HCT116 (cell line): Measurements from ENCODE around the gene HHATL. TPM values are rescaled to one million over a fixed set of nuclear protein-coding genes. Genes with fewer than 3 reads are reported as not detected.

Experiments
- ATAC-seq: fragments of 200-7000 bp; cut with Tn5 transposase; 2 replicates; pipeline ENCODE4 v1.9.1; 2020; ENCODE audit warnings: mild to moderate bottlenecking, moderate library complexity
- BruUV-seq: library from RNA; stranded (reverse); fragments of 400-500 nt; replicated peaks from 2 replicates; lab custom pipeline; 2021; lab: Mats Ljungman, UMichigan
- CTCF ChIA-PET: fragments of 300-600 bp; sonication (Branson Sonifier 250); formaldehyde crosslinking; loops from one replicate; lab custom pipeline; 2021; ENCODE audit warnings: antibody characterized with exemption; lab: Charles Lee
- POLR2A ChIA-PET: fragments of 300-600, 350-600 bp; sonication (Branson Sonifier 250); formaldehyde crosslinking; loops from one replicate; lab custom pipeline; 2021; ENCODE audit warnings: antibody characterized with exemption; lab: Charles Lee
- RAD21 ChIA-PET, 2 experiments: fragments of 300-600 bp; sonication (Branson Sonifier 250); formaldehyde crosslinking; loops; one replicate each; lab custom pipeline; 2023; ENCODE audit warnings: low total read pairs in 2 of 2; ENCODE audit not compliant: uncharacterized antibody in 2 of 2, unreplicated experiment in 2 of 2, low non-redundant PET in 1 of 2; lab: Charles Lee
- DNase-seq: peaks from one replicate; pipeline ENCODE4 v3.0.0-alpha.2; 2010; ENCODE audit warnings: low read depth, low spot score
- H2AFZ ChIP-seq: fragments of 200-600 bp; shearing (Covaris generic), sonication (generic); 2 replicates; pipeline ENCODE4 v1.6.1; 2017; ENCODE audit warnings: low read depth, mixed run types, mixed read lengths, antibody characterized with exemption, low read length; ENCODE audit not compliant: poor library complexity, severe bottlenecking
- H3K27ac ChIP-seq: 2 replicates; pipeline ENCODE4 v1.5.1; 2012; ENCODE audit warnings: low read depth, low read length
- H3K27me3 ChIP-seq: fragments of 200-600 bp; sonication (generic); 2 replicates; pipeline ENCODE4 v1.6.1; 2016; ENCODE audit warnings: mixed run types, low read length, mixed read lengths; ENCODE audit not compliant: insufficient read depth
- H3K36me3 ChIP-seq, 2 experiments: fragments of 200-500 bp in 1 of 2; fragments of 200-600 bp in 1 of 2; sonication (Bioruptor generic) in 1 of 2; sonication (generic) in 1 of 2; 2 replicates each; pipeline versions ENCODE4 v1.5.1 to v1.6.1; 2014 to 2016; ENCODE audit warnings: low read length in 2 of 2, inconsistent platforms in 1 of 2, mixed read lengths in 1 of 2, mixed run types in 1 of 2; ENCODE audit not compliant: insufficient read depth in 2 of 2, control insufficient read depth in 1 of 2
- H3K4me1 ChIP-seq, 2 experiments: fragments of 200-600 bp in 1 of 2; sonication (generic) in 1 of 2; 2 replicates each; pipeline versions ENCODE4 v1.5.1 to v1.6.1; 2012 to 2017; ENCODE audit warnings: low read length in 2 of 2, inconsistent platforms in 1 of 2, mild to moderate bottlenecking in 1 of 2, mixed read lengths in 1 of 2, mixed run types in 1 of 2, moderate library complexity in 1 of 2; ENCODE audit not compliant: insufficient read depth in 2 of 2, control insufficient read depth in 1 of 2
- H3K4me2 ChIP-seq: fragments of 200-600 bp; sonication (generic); 2 replicates; pipeline ENCODE4 v1.6.1; 2017; ENCODE audit warnings: mixed run types, low read length, mixed read lengths
- H3K4me3 ChIP-seq, 2 experiments: fragments of 200-600 bp in 1 of 2; sonication (generic) in 1 of 2; replicated peaks in 1 of 2; 2 replicates each; pipeline ENCODE4 v1.5.1; 2011 to 2016; ENCODE audit warnings: low read length in 2 of 2, control low read depth in 1 of 2, low read depth in 1 of 2, mild to moderate bottlenecking in 1 of 2, mixed read lengths in 1 of 2, mixed run types in 1 of 2
- H3K79me2 ChIP-seq: fragments of 200-600 bp; sonication (generic); 2 replicates; pipeline ENCODE4 v1.6.1; 2017; ENCODE audit warnings: mild to moderate bottlenecking, mixed run types, low read length, moderate library complexity, mixed read lengths; ENCODE audit not compliant: insufficient read depth
- H3K9ac ChIP-seq: fragments of 200-600 bp; sonication (generic); 2 replicates; pipeline ENCODE4 v1.6.1; 2016; ENCODE audit warnings: low read length, mixed read lengths
- H3K9me2 ChIP-seq: fragments of 200-600 bp; sonication (generic), shearing (Covaris generic); 2 replicates; pipeline ENCODE4 v1.6.1; 2017; ENCODE audit warnings: mixed run types, mild to moderate bottlenecking, moderate library complexity; ENCODE audit not compliant: insufficient read depth
- H3K9me3 ChIP-seq, 2 experiments: fragments of 200-500 bp in 1 of 2; fragments of 200-600 bp in 1 of 2; sonication (Bioruptor generic) in 1 of 2; sonication (generic) in 1 of 2; 2 replicates each; pipeline ENCODE4 v1.6.1; 2014 to 2017; ENCODE audit warnings: low read length in 2 of 2, mixed read lengths in 2 of 2, inconsistent platforms in 1 of 2, low read depth in 1 of 2, mild to moderate bottlenecking in 1 of 2, mixed run types in 1 of 2, moderate library complexity in 1 of 2; ENCODE audit not compliant: control insufficient read depth in 1 of 2, insufficient read depth in 1 of 2
- H4K20me1 ChIP-seq: fragments of 200-600 bp; sonication (generic), shearing (Covaris generic); 2 replicates; pipeline ENCODE4 v1.6.1; 2017; ENCODE audit warnings: mixed run types, mild to moderate bottlenecking, moderate library complexity; ENCODE audit not compliant: insufficient read depth
- CEBPB ChIP-seq: IDR thresholded peaks from 2 replicates; pipeline ENCODE4 v1.6.1; 2012; ENCODE audit warnings: low read depth
- CTCF ChIP-seq, 3 experiments: fragments of 200-600 bp in 1 of 3; sonication (generic) in 1 of 3; IDR thresholded peaks in 2 of 3; conservative IDR thresholded peaks in 1 of 3; 2 replicates each; pipeline ENCODE4 v1.5.1; 2012 to 2017; ENCODE audit warnings: low read depth in 2 of 3, low read length in 2 of 3, antibody characterized with exemption in 1 of 3, borderline replicate concordance in 1 of 3, control low read depth in 1 of 3, mild to moderate bottlenecking in 1 of 3, mixed read lengths in 1 of 3, mixed run types in 1 of 3, moderate library complexity in 1 of 3; ENCODE audit not compliant: insufficient read depth in 1 of 3
- EGR1 ChIP-seq: IDR thresholded peaks from 2 replicates; pipeline ENCODE4 v1.6.1; 2012; ENCODE audit warnings: low read depth
- ELF1 ChIP-seq: IDR thresholded peaks from 2 replicates; pipeline ENCODE4 v1.6.1; 2012; ENCODE audit warnings: low read depth, borderline replicate concordance
- EZH2 ChIP-seq: fragments of 200-600 bp; sonication (generic); IDR thresholded peaks from 2 replicates; pipeline ENCODE4 v1.6.1; 2017; ENCODE audit warnings: antibody characterized with exemption, mixed run types
- EZH2phosphoT487 ChIP-seq: fragments of 200-600 bp; IDR thresholded peaks from 2 replicates; pipeline ENCODE4 v1.6.1; 2018; ENCODE audit warnings: antibody characterized with exemption, borderline replicate concordance
- FOSL1 ChIP-seq: IDR thresholded peaks from 2 replicates; pipeline ENCODE4 v1.6.1; 2012; ENCODE audit warnings: low read depth
- JUND ChIP-seq: IDR thresholded peaks from 2 replicates; pipeline ENCODE4 v1.6.1; 2012
- MAX ChIP-seq: IDR thresholded peaks from 2 replicates; pipeline ENCODE4 v1.6.1; 2012
- POLR2A ChIP-seq: IDR thresholded peaks from 2 replicates; pipeline ENCODE4 v1.7.0; 2011; ENCODE audit warnings: borderline replicate concordance; ENCODE audit not compliant: insufficient read depth, insufficient read length; ENCODE audit errors: extremely low read depth
- POLR2AphosphoS5 ChIP-seq: IDR thresholded peaks from 2 replicates; pipeline ENCODE4 v1.6.1; 2011; ENCODE audit warnings: mild to moderate bottlenecking, low read depth, low read length, moderate library complexity
- REST ChIP-seq: IDR thresholded peaks from 2 replicates; pipeline ENCODE4 v1.6.1; 2012; ENCODE audit warnings: low read depth
- SIN3A ChIP-seq: IDR thresholded peaks from 2 replicates; pipeline ENCODE4 v1.6.1; 2012; ENCODE audit warnings: low read depth
- SRF ChIP-seq: IDR thresholded peaks from 2 replicates; pipeline ENCODE4 v1.6.1; 2012; ENCODE audit warnings: low read depth
- TCF7L2 ChIP-seq: IDR thresholded peaks from 2 replicates; pipeline ENCODE4 v1.7.0; 2011; ENCODE audit warnings: borderline replicate concordance, inconsistent platforms; ENCODE audit not compliant: insufficient read depth, insufficient read length; ENCODE audit errors: extremely low read depth
- ZBTB33 ChIP-seq: IDR thresholded peaks from 2 replicates; pipeline ENCODE4 v1.6.1; 2011; ENCODE audit warnings: mild to moderate bottlenecking, low read length, moderate library complexity; ENCODE audit not compliant: insufficient replicate concordance; ENCODE audit errors: extremely low read depth
- ZFX ChIP-seq: fragments of 450-650 bp; IDR thresholded peaks from 2 replicates; pipeline ENCODE4 v1.6.1; 2017
- ZNF274 ChIP-seq: fragments of 200-500 bp; sonication (Bioruptor generic); IDR thresholded peaks from 2 replicates; pipeline ENCODE4 v1.6.1; 2014; ENCODE audit warnings: mild to moderate bottlenecking, low read depth, low read length, inconsistent platforms
- intact Hi-C: fragments of 100-400 bp; cut with micrococcal nuclease; formaldehyde crosslinking; loops from 2 replicates; pipeline ENCODE4 v1.10.0; 2022
- total RNA-seq: library from RNA; stranded (reverse); gene quantifications from one replicate; pipeline ENCODE4 v1.2.1, GENCODE V29; 2021; ENCODE audit not compliant: unreplicated experiment

The HHATL gene
- total RNA-seq, 1 experiment from 2014 or later = 0.52 TPM

GRCh38 chr3:42700366-42701288, 2.0 kb downstream of the HHATL start:
- RAD21 ChIA-PET = no interaction called here

More at GRCh38 chr3:42700366-42701288, 2.0 kb downstream of the HHATL start:
- Histone ChIP-seq H3K9ac (no peak overlapping the region), H3K9me3 (no peaks in the 10 kb centered on the region), H2AFZ (no peak overlapping the region), H3K27me3 (0 out of 2 replicates have a peak, but pooled peaks cover 3% of the 10 kb centered on the region), H3K4me2 (no peak overlapping the region), H3K36me3 (no peaks in the 10 kb centered on the region), H3K4me1 (no peaks in the 10 kb centered on the region), H3K27ac (no peak overlapping the region), H3K4me3 (no peak overlapping the region), H3K9me2 (no peaks in the 10 kb centered on the region), H3K79me2 (no peaks in the 10 kb centered on the region), H4K20me1 (no peaks in the 10 kb centered on the region)
- CTCF ChIA-PET = no interaction called here
- TF ChIP-seq EGR1 = no peak
- TF ChIP-seq EZH2 = no peak
- TF ChIP-seq POLR2AphosphoS5 = no peak
- no peak for TF ChIP-seq ELF1
- no peak for TF ChIP-seq REST
- no peak for TF ChIP-seq FOSL1
- TF ChIP-seq SIN3A = no peak
- no peak for TF ChIP-seq EZH2phosphoT487
- TF ChIP-seq ZFX = no peak
- TF ChIP-seq TCF7L2 = no peak
- no peak for TF ChIP-seq ZNF274
- TF ChIP-seq JUND = no peak
- TF ChIP-seq CTCF (IDR thresholded peaks at IDR 0.05 in 2 of 3, conservative IDR thresholded peaks at IDR 0.05 in 1 of 3; ENCODE audit: borderline replicate concordance in 1 of 3, insufficient read depth in 1 of 3, low read depth in 2 of 3, low read length in 2 of 3) = no peak
- TF ChIP-seq POLR2A = no peak
- TF ChIP-seq CEBPB = no peak
- TF ChIP-seq MAX = no peak
- no peak for TF ChIP-seq SRF
- no peak for TF ChIP-seq ZBTB33
- ATAC-seq (no peak), DNase-seq (no peak)
- POLR2A ChIA-PET = interaction anchor here (0.7 kb wide), 1 partner anchor 1669 kb away, joined by 3 read pairs; no protein-coding TSS in a partner anchor
- BruUV-seq = no TSS peak
- intact Hi-C loops = no loop called here
